Fibroblast of lung (primary cell): ENCODE data around the gene DVL1. TPM values are rescaled to one million over a fixed set of nuclear protein-coding genes. Genes with fewer than 3 reads are reported as not detected.

Source experiments
- DNase-seq, 2 donors: peaks; one replicate each; pipeline versions ENCODE4 v3.0.0 to v3.0.0-alpha.2; 2010; ENCODE audit warnings: low read depth in 2 of 2
- H2AFZ ChIP-seq: 2 replicates; pipeline ENCODE4 v1.5.1; 2012; ENCODE audit warnings: low read length, control low read depth, inconsistent platforms
- H3K27ac ChIP-seq: 2 replicates; pipeline ENCODE4 v1.5.1; 2011; ENCODE audit warnings: low read length, control low read depth; ENCODE audit not compliant: insufficient read depth
- H3K27me3 ChIP-seq: 2 replicates; pipeline ENCODE4 v1.5.1; 2011; ENCODE audit warnings: mild to moderate bottlenecking, low read length; ENCODE audit not compliant: control insufficient read depth, insufficient read depth
- H3K36me3 ChIP-seq: 2 replicates; pipeline ENCODE4 v1.5.1; 2011; ENCODE audit warnings: low read length; ENCODE audit not compliant: control insufficient read depth, insufficient read depth
- H3K4me1 ChIP-seq: 2 replicates; pipeline ENCODE4 v1.5.1; 2011; ENCODE audit warnings: low read length; ENCODE audit not compliant: control insufficient read depth, insufficient read depth; ENCODE audit errors: extremely low read depth
- H3K4me2 ChIP-seq: 2 replicates; pipeline ENCODE4 v1.5.1; 2011; ENCODE audit warnings: low read length, control low read depth; ENCODE audit not compliant: insufficient read depth; ENCODE audit errors: extremely low read depth
- H3K4me3 ChIP-seq, 4 experiments: fragments of 200-600 bp in 1 of 4; sonication (generic) in 1 of 4; replicated peaks in 1 of 4; 2 replicates each; pipeline ENCODE4 v1.5.1; 2011 to 2016; ENCODE audit warnings: low read length in 4 of 4, low read depth in 3 of 4, mild to moderate bottlenecking in 3 of 4, control low read depth in 2 of 4, inconsistent platforms in 1 of 4, mixed read lengths in 1 of 4; ENCODE audit not compliant: insufficient read depth in 1 of 4; ENCODE audit errors: control extremely low read depth in 1 of 4
- H3K79me2 ChIP-seq: 2 replicates; pipeline ENCODE4 v1.5.1; 2012; ENCODE audit warnings: mild to moderate bottlenecking, low read length, inconsistent platforms; ENCODE audit not compliant: control insufficient read depth, insufficient read depth
- H3K9ac ChIP-seq: 2 replicates; pipeline ENCODE4 v1.5.1; 2011; ENCODE audit warnings: mild to moderate bottlenecking, low read length, control low read depth; ENCODE audit not compliant: insufficient read depth
- H3K9me3 ChIP-seq: 2 replicates; pipeline ENCODE4 v1.5.1; 2012; ENCODE audit warnings: low read depth, low read length; ENCODE audit not compliant: control insufficient read depth, insufficient read depth
- H4K20me1 ChIP-seq: 2 replicates; pipeline ENCODE4 v1.5.1; 2011; ENCODE audit warnings: low read length; ENCODE audit not compliant: control insufficient read depth, insufficient read depth; ENCODE audit errors: extremely low read depth
- CTCF ChIP-seq, 2 donors: IDR thresholded peaks in 1 of 2; conservative IDR thresholded peaks in 1 of 2; 1 replicate in 1 of 2; 2 replicates in 1 of 2; pipeline ENCODE4 v1.5.1; 2011 to 2012; ENCODE audit warnings: low read length in 2 of 2, control low read depth in 1 of 2, inconsistent platforms in 1 of 2, low read depth in 1 of 2, mild to moderate bottlenecking in 1 of 2
- EZH2 ChIP-seq: IDR thresholded peaks from 2 replicates; pipeline ENCODE4 v1.5.1; 2012; ENCODE audit warnings: low read length, control low read depth, mild to moderate bottlenecking; ENCODE audit errors: missing control alignments
- polyA plus RNA-seq, 2 donors: library from polyadenylated mRNA; depleted of rRNA in 1 of 2; stranded (reverse) in 1 of 2; unstranded in 1 of 2; fragments of >200 nt; gene quantifications; 2 replicates each; pipeline ENCODE4 v1.2.1, GENCODE V29; 2011 to 2012; ENCODE audit warnings: missing spikeins in 1 of 2
- total RNA-seq: library from RNA; depleted of rRNA; stranded (reverse); fragments of >200 nt; gene quantifications from 2 replicates; pipeline ENCODE4 v1.2.1, GENCODE V29; 2014

The DVL1 gene
- total and polyA plus RNA-seq, 2 donors (not counting 1 experiment from before 2014, with no cell fraction given): 9.1 to 107 TPM

- H3K9me3 ChIP-seq: no peaks in the 10 kb centered on the region
- no peaks in the 10 kb centered on the region for H4K20me1 ChIP-seq
- H3K9ac ChIP-seq: no peak overlapping the region
- peaks cover 37% of the 10 kb centered on the region for H3K36me3 ChIP-seq
- no peaks in the 10 kb centered on the region for H3K27me3 ChIP-seq
- no peak for TF ChIP-seq EZH2
- no peak for TF ChIP-seq CTCF (conservative IDR thresholded peaks at IDR 0.05 in 1 of 2, IDR thresholded peaks at IDR 0.05 in 1 of 2; ENCODE audit: low read depth in 1 of 2, low read length in 2 of 2)
- H3K79me2 ChIP-seq: peaks cover 13% of the 10 kb centered on the region
- no peak for DNase-seq
- H3K4me3 ChIP-seq: no peak overlapping the region
- H2AFZ ChIP-seq: no peak overlapping the region
- no peak overlapping the region for H3K27ac ChIP-seq
- no peak overlapping the region for H3K4me2 ChIP-seq
- H3K4me1 ChIP-seq: no peaks in the 10 kb centered on the region
Measured at GRCh38 chr1:1336931-1337792, 12.1 kb downstream of the DVL1 start.

GRCh38 chr1:1336446-1336845 lies 12.8 kb downstream of the DVL1 start:
- Histone ChIP-seq H3K27ac (no peak overlapping the region), H3K36me3 (peaks cover 36% of the 10 kb centered on the region), H3K27me3 (no peaks in the 10 kb centered on the region)

More at GRCh38 chr1:1336446-1336845, 12.8 kb downstream of the DVL1 start:
- Histone ChIP-seq H2AFZ (no peak overlapping the region), H3K4me2 (no peak overlapping the region), H3K4me3 (no peak overlapping the region), H3K9me3 (no peaks in the 10 kb centered on the region), H4K20me1 (no peaks in the 10 kb centered on the region), H3K79me2 (peaks cover 10% of the 10 kb centered on the region), H3K9ac (no peak overlapping the region), H3K4me1 (no peaks in the 10 kb centered on the region)
- TF ChIP-seq CTCF (conservative IDR thresholded peaks at IDR 0.05 in 1 of 2, IDR thresholded peaks at IDR 0.05 in 1 of 2; ENCODE audit: low read depth in 1 of 2, low read length in 2 of 2) (no peak), EZH2 (no peak)
- no peak for DNase-seq
